SU-DHL-6 (cell line): ENCODE results near the gene ATP8A2.

ENCODE experiments used
- CTCF ChIP-seq: fragments of 200-600 bp; sonication (generic); IDR thresholded peaks from one replicate; pipeline ENCODE4 v1.5.1; 2017; ENCODE audit warnings: antibody characterized with exemption, mild to moderate bottlenecking, low read length, moderate library complexity; ENCODE audit not compliant: insufficient read depth, poor library complexity, severe bottlenecking
- EZH2phosphoT487 ChIP-seq: fragments of 200-600 bp; sonication (generic), shearing (Covaris generic); conservative IDR thresholded peaks from 2 replicates; pipeline ENCODE4 v1.6.1; 2018; ENCODE audit warnings: mild to moderate bottlenecking, antibody characterized with exemption, low read length, moderate library complexity, mixed read lengths

- no peak for TF ChIP-seq CTCF
- TF ChIP-seq EZH2phosphoT487, result no peak
These were observed 430.8 kb downstream of the ATP8A2 start for GRCh38 chr13:25802579-25802978.
